ENCODE data around the gene NPHP4. TPM values are rescaled to one million over a fixed set of nuclear protein-coding genes. Genes with fewer than 3 reads are reported as not detected.
A peak's percentile ranks its signal among the peaks of the same experiment; 100 is the strongest.

The NPHP4 gene
- total RNA-seq, 1 donor: 8.0 TPM

GRCh38 chr1:5839881-5840550 lies 152.2 kb downstream of the NPHP4 start:
- Histone ChIP-seq H3K36me3 (ENCODE audit: insufficient read depth, low read length) (no peaks in the 10 kb centered on the region), H3K4me2 (ENCODE audit: insufficient read depth, low read length) (no peak overlapping the region), H3K9me3 (ENCODE audit: low read depth, low read length) (no peaks in the 10 kb centered on the region), H4K20me1 (ENCODE audit: insufficient read depth, low read length) (no peaks in the 10 kb centered on the region), H3K4me3 (ENCODE audit: insufficient read depth, low read length) (no peak overlapping the region), H3K27ac (ENCODE audit: low read depth, low read length) (no peak overlapping the region), H3K27me3 (ENCODE audit: insufficient read depth, low read length) (no peaks in the 10 kb centered on the region), H2AFZ (ENCODE audit: low read length) (no peak overlapping the region), H3K4me1 (ENCODE audit: insufficient read depth, low read length) (no peaks in the 10 kb centered on the region), H3K79me2 (ENCODE audit: insufficient read depth, low read length) (no peaks in the 10 kb centered on the region)
- peak; percentile 81 for DNase-seq (ENCODE audit: insufficient read length, low spot score, missing footprints)
- TF ChIP-seq CTCF (IDR thresholded peaks at IDR 0.05; ENCODE audit: extremely low read depth, low read depth, low read length): no peak

GRCh38 chr1:5839161-5839880 lies 152.9 kb downstream of the NPHP4 start:
- Histone ChIP-seq H3K79me2 (ENCODE audit: insufficient read depth, low read length) (no peaks in the 10 kb centered on the region), H3K4me3 (ENCODE audit: insufficient read depth, low read length) (no peak overlapping the region), H3K4me2 (ENCODE audit: insufficient read depth, low read length) (no peak overlapping the region), H3K36me3 (ENCODE audit: insufficient read depth, low read length) (no peaks in the 10 kb centered on the region), H4K20me1 (ENCODE audit: insufficient read depth, low read length) (no peaks in the 10 kb centered on the region), H3K27me3 (ENCODE audit: insufficient read depth, low read length) (no peaks in the 10 kb centered on the region), H3K9me3 (ENCODE audit: low read depth, low read length) (no peaks in the 10 kb centered on the region), H3K4me1 (ENCODE audit: insufficient read depth, low read length) (no peaks in the 10 kb centered on the region), H3K27ac (ENCODE audit: low read depth, low read length) (no peak overlapping the region), H2AFZ (ENCODE audit: low read length) (no peak overlapping the region)
- peak; percentile 84 for DNase-seq (ENCODE audit: insufficient read length, low spot score, missing footprints)
- TF ChIP-seq CTCF (IDR thresholded peaks at IDR 0.05; ENCODE audit: extremely low read depth, low read depth, low read length): no peak

- peak; percentile 41 for DNase-seq (ENCODE audit: insufficient read length, low spot score, missing footprints)
- no peaks in the 10 kb centered on the region for H3K9me3 ChIP-seq (ENCODE audit: low read depth, low read length)
- no peaks in the 10 kb centered on the region for H4K20me1 ChIP-seq (ENCODE audit: insufficient read depth, low read length)
- TF ChIP-seq CTCF (IDR thresholded peaks at IDR 0.05; ENCODE audit: extremely low read depth, low read depth, low read length): no peak
- H3K79me2 ChIP-seq (ENCODE audit: insufficient read depth, low read length): no peaks in the 10 kb centered on the region
- H2AFZ ChIP-seq (ENCODE audit: low read length): no peak overlapping the region
- no peaks in the 10 kb centered on the region for H3K4me1 ChIP-seq (ENCODE audit: insufficient read depth, low read length)
- H3K36me3 ChIP-seq (ENCODE audit: insufficient read depth, low read length): no peaks in the 10 kb centered on the region
- H3K27ac ChIP-seq (ENCODE audit: low read depth, low read length): no peak overlapping the region
- no peak overlapping the region for H3K4me3 ChIP-seq (ENCODE audit: insufficient read depth, low read length)
- H3K27me3 ChIP-seq (ENCODE audit: insufficient read depth, low read length): no peaks in the 10 kb centered on the region
- H3K4me2 ChIP-seq (ENCODE audit: insufficient read depth, low read length): no peak overlapping the region
Observed at GRCh38 chr1:5837976-5838653, 154.1 kb downstream of the NPHP4 start.
